ENCODE results near the gene DRAXIN.

The DRAXIN gene

GRCh38 chr1:11688506-11688905, 3.0 kb upstream of the DRAXIN start:
- DNase-seq (ENCODE audit: low read depth), result no peak

- DNase-seq (ENCODE audit: low read depth), result no peak
Observed at GRCh38 chr1:11690397-11691301, 861 bp upstream of the DRAXIN start.

- DNase-seq (ENCODE audit: low read depth), result no peak
Observed at GRCh38 chr1:11691928-11692711, 610 bp downstream of the DRAXIN start.

GRCh38 chr1:11693024-11693590, 1.6 kb downstream of the DRAXIN start:
- peak; percentile 50 for DNase-seq (ENCODE audit: low read depth)

DNA sequence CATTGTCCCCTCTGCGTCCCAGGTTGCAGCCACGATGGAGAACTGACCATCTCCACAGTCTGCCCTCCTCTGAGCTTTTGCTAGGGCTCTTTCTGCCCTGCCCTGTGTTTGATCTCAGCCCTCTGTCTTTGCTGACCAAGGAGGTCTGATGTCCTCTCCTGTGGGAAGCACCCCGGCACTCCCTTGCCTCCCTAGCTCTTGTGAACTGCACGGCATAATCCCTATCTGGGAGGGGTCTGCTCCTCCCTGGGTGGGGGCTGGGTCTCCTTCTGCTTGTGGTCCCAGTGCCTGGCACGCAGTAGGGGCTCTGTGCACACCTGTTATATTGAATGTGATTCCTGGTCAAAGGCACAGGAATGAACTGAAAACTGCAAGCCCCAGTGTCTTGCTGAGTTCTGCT, 2.4 kb downstream of the DRAXIN start:
- DNase-seq (ENCODE audit: low read depth), result no peak

GRCh38 chr1:11695861-11696260, 4.4 kb downstream of the DRAXIN start:
- DNase-seq (ENCODE audit: low read depth), result no peak

- DNase-seq (ENCODE audit: low read depth), result no peak
Observed at GRCh38 chr1:11697188-11697892, 5.8 kb downstream of the DRAXIN start.

- no peak for DNase-seq (ENCODE audit: low read depth)
Observed at GRCh38 chr1:11697893-11698210, 6.3 kb downstream of the DRAXIN start.

DNA sequence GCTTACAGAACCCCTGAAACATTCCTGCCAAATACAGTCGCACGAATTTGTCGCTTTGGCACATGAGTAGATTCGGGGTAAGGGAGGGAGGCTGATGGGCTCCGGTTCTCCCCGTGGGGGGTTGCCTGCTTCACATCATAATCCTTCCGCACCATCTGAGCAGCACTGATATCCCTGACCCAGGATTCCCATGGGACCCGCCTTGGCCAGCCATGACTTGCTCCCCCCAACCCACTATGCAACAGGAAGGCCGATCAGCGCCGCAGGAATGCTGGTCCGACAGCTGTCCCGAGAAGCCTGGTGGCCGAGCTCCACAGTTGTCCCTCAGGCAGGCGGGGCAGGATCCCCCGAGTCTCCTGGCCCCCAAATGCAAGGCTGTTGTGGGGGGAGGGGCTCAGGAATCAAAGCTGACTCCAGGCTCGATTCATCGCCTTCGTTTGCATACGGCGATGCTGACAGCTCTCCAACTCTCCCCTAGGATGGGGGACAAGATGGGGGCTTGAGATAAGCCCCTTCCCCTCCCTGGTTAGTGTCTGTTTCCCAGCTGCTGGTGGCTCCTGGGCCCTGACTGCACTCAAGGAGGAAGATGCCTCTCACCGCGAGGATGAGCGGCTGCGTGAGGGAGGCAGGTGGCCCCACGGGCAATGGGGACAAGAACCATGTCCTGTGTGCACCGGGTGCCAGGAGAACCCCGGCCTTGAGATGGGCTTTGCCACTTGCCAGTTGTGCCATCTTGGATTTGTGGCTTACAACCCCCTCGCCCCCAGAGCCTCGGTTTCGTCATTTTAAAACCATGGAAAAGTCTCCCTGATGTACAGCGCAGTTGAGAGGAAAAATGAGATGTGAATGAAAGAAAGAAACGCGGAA, 9.3 kb downstream of the DRAXIN start:
- DNase-seq (ENCODE audit: low read depth), result no peak

GRCh38 chr1:11701551-11701961, 10.0 kb downstream of the DRAXIN start:
- no peak for DNase-seq (ENCODE audit: low read depth)

- no peak for DNase-seq (ENCODE audit: low read depth)
Observed at GRCh38 chr1:11701981-11702803, 10.7 kb downstream of the DRAXIN start.

GRCh38 chr1:11703357-11704193, 12.1 kb downstream of the DRAXIN start:
- DNase-seq (ENCODE audit: low read depth), result no peak

- DNase-seq (ENCODE audit: low read depth), result no peak
Observed at GRCh38 chr1:11704194-11704529, 12.7 kb downstream of the DRAXIN start.

- DNase-seq (ENCODE audit: low read depth), result no peak
Observed at GRCh38 chr1:11704691-11705475, 13.4 kb downstream of the DRAXIN start.

- no peak for DNase-seq (ENCODE audit: low read depth)
Observed at GRCh38 chr1:11705596-11705995, 14.1 kb downstream of the DRAXIN start.

DNA sequence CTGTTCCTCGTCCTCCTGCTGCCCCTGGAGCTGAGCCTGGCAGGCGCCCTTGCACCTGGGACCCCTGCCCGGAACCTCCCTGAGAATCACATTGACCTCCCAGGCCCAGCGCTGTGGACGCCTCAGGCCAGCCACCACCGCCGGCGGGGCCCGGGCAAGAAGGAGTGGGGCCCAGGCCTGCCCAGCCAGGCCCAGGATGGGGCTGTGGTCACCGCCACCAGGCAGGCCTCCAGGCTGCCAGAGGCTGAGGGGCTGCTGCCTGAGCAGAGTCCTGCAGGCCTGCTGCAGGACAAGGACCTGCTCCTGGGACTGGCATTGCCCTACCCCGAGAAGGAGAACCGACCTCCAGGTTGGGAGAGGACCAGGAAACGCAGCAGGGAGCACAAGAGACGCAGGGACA, 14.8 kb downstream of the DRAXIN start:
- no peak for DNase-seq (ENCODE audit: low read depth)

- DNase-seq (ENCODE audit: low read depth), result no peak
Observed at GRCh38 chr1:11707621-11708276, 16.2 kb downstream of the DRAXIN start.
